K562 (cell line): Measurements from ENCODE around the gene PSMB2. TPM values are rescaled to one million over a fixed set of nuclear protein-coding genes. Genes with fewer than 3 reads are reported as not detected.

Source experiments
- ATAC-seq: fragments of 200-7000 bp; cut with Tn5 transposase; 3 replicates; pipeline ENCODE4 v1.9.1; 2020; ENCODE audit warnings: moderate library complexity
- BruUV-seq: library from RNA; stranded (reverse); fragments of 400-500 nt; replicated peaks from 2 replicates; lab custom pipeline; 2021; lab: Mats Ljungman, UMichigan
- CTCF ChIA-PET: fragments of 300-600 bp; formaldehyde crosslinking; extraction: SDS; loops from one replicate; lab custom pipeline; 2021; ENCODE audit warnings: low intra/inter-chr PET ratio; lab: Yijun Ruan, JAX
- POLR2A ChIA-PET: fragments of 300-600, 350-650 bp; sonication (Branson Sonifier 250); formaldehyde crosslinking; extraction: SDS; loops from one replicate; lab custom pipeline; 2021; ENCODE audit warnings: antibody characterized with exemption, inconsistent platforms; lab: Yijun Ruan, JAX
- DNase-seq, 4 experiments: peaks; one replicate each; pipeline versions ENCODE4 v3.0.0 to v3.0.0-alpha.2; 2011 to 2018; ENCODE audit warnings: low spot score in 3 of 4, mixed read lengths in 3 of 4; ENCODE audit errors: extremely low read depth in 1 of 4
- FAIRE-seq: peaks from 2 replicates; lab custom pipeline; 2011; peaks lifted over from hg19 to GRCh38; lab: Jason Lieb, UNC
- H2AFZ ChIP-seq: 2 replicates; pipeline ENCODE4 v1.6.0; 2011; ENCODE audit warnings: low read depth, low read length, control low read depth, inconsistent platforms
- H3K27ac ChIP-seq: fragments of 200-600 bp; 3 replicates; pipeline ENCODE4 v1.8.0; 2011; ENCODE audit warnings: low read depth, mild to moderate bottlenecking, control low read depth, inconsistent platforms, low read length, moderate library complexity, mixed read lengths; ENCODE audit errors: extremely low read depth
- H3K27me3 ChIP-seq, 2 experiments: fragments of 300-600 bp in 1 of 2; 2 replicates in 1 of 2; 3 replicates in 1 of 2; pipeline versions ENCODE4 v1.6.0 to v1.8.0; 2011; ENCODE audit warnings: inconsistent platforms in 2 of 2, low read length in 2 of 2, mild to moderate bottlenecking in 1 of 2, mixed read lengths in 1 of 2, moderate library complexity in 1 of 2; ENCODE audit not compliant: control insufficient read depth in 2 of 2, insufficient read depth in 2 of 2
- H3K36me3 ChIP-seq: fragments of 300-600 bp; 3 replicates; pipeline ENCODE4 v1.8.0; 2011; ENCODE audit warnings: mild to moderate bottlenecking, low read length, inconsistent platforms; ENCODE audit not compliant: control insufficient read depth, insufficient read depth
- H3K4me1 ChIP-seq, 2 experiments: fragments of 200-600 bp in 1 of 2; replicated peaks in 1 of 2; 2 replicates in 1 of 2; 3 replicates in 1 of 2; pipeline versions ENCODE4 v1.5.1 to v1.8.0; 2011; ENCODE audit warnings: inconsistent platforms in 2 of 2, low read length in 2 of 2, mild to moderate bottlenecking in 1 of 2, mixed read lengths in 1 of 2, moderate library complexity in 1 of 2; ENCODE audit not compliant: control insufficient read depth in 2 of 2, insufficient read depth in 2 of 2
- H3K4me2 ChIP-seq: 2 replicates; pipeline ENCODE4 v1.6.1; 2011; ENCODE audit warnings: low read length, control low read depth, inconsistent platforms, mixed read lengths; ENCODE audit not compliant: insufficient read depth
- H3K4me3 ChIP-seq: fragments of 200-600 bp; sonication (generic), shearing (Covaris generic); 2 replicates; pipeline ENCODE4 v1.5.1; 2016; ENCODE audit warnings: control low read depth, inconsistent platforms
- H3K79me2 ChIP-seq: fragments of 200-600 bp; 3 replicates; pipeline ENCODE4 v1.8.0; 2011; ENCODE audit warnings: low read length, inconsistent platforms; ENCODE audit not compliant: control insufficient read depth, insufficient read depth
- H3K9ac ChIP-seq, 2 experiments: 2 replicates each; pipeline versions ENCODE4 v1.6.0 to v1.6.1; 2011; ENCODE audit warnings: low read depth in 2 of 2, low read length in 2 of 2, control low read depth in 1 of 2, inconsistent platforms in 1 of 2, mild to moderate bottlenecking in 1 of 2, mixed read lengths in 1 of 2; ENCODE audit not compliant: insufficient read depth in 1 of 2
- H3K9me1 ChIP-seq: one replicate; pipeline ENCODE4 v1.6.0; 2011; ENCODE audit warnings: inconsistent platforms, mild to moderate bottlenecking, low read length, moderate library complexity; ENCODE audit not compliant: control insufficient read depth, insufficient read depth
- H3K9me3 ChIP-seq: replicated peaks from 2 replicates; pipeline ENCODE4 v1.5.1; 2011; ENCODE audit warnings: low read depth, low read length, inconsistent platforms; ENCODE audit not compliant: control insufficient read depth, insufficient read depth
- H4K20me1 ChIP-seq: replicated peaks from 2 replicates; pipeline ENCODE4 v1.6.1; 2011; ENCODE audit warnings: low read length, inconsistent platforms, mixed read lengths; ENCODE audit not compliant: control insufficient read depth, insufficient read depth
- CXXC5 ChIP-seq: fragments of 250-450 bp; sonication (Bioruptor Pico); IDR thresholded peaks from 2 replicates; pipeline ENCODE4 v1.8.0; 2022; ENCODE audit warnings: inconsistent platforms, mild to moderate bottlenecking, moderate library complexity
- E2F3 ChIP-seq: fragments of 250-450 bp; sonication (Bioruptor Pico); IDR thresholded peaks from 2 replicates; pipeline ENCODE4 v1.4.0; 2020; ENCODE audit warnings: mild to moderate bottlenecking
- FOXP1 ChIP-seq: sonication (generic); formaldehyde crosslinking; IDR thresholded peaks from 2 replicates; pipeline ENCODE4 v1.8.0; 2022; ENCODE audit warnings: mild to moderate bottlenecking, missing genetic modification reagents
- HCFC1 ChIP-seq: IDR thresholded peaks from 2 replicates; pipeline ENCODE4 v1.6.1; 2012; ENCODE audit warnings: low read depth, low read length, improper control_type of control experiment
- HDGF ChIP-seq: fragments of 450-650 bp; IDR thresholded peaks from 2 replicates; pipeline ENCODE4 v1.6.1; 2016
- HLTF ChIP-seq: fragments of 450-650 bp; IDR thresholded peaks from 2 replicates; pipeline ENCODE4 v1.6.1; 2016
- KLF13 ChIP-seq: fragments of 450-650 bp; IDR thresholded peaks from 2 replicates; pipeline ENCODE4 v1.6.1; 2016; ENCODE audit warnings: missing genetic modification characterization, low read depth, mild to moderate bottlenecking, missing compliant biosample characterization, moderate library complexity, borderline replicate concordance
- LARP7 ChIP-seq: fragments of 450-650 bp; IDR thresholded peaks from 2 replicates; pipeline ENCODE4 v1.6.1; 2016
- MTA1 ChIP-seq: fragments of 450-650 bp; IDR thresholded peaks from 2 replicates; pipeline ENCODE4 v1.6.1; 2017; ENCODE audit warnings: borderline replicate concordance
- PCBP2 ChIP-seq: fragments of 200-400 bp; formaldehyde crosslinking; IDR thresholded peaks from 2 replicates; pipeline ENCODE4 v1.6.1; 2018; ENCODE audit warnings: low read length, low read depth, mild to moderate bottlenecking, moderate library complexity; ENCODE audit not compliant: poor library complexity, severe bottlenecking
- POLR2AphosphoS2 ChIP-seq: IDR thresholded peaks from 2 replicates; pipeline ENCODE4 v1.6.1; 2012; ENCODE audit warnings: low read length, improper control_type of control experiment
- POLR2B ChIP-seq: fragments of 450-650 bp; IDR thresholded peaks from 2 replicates; pipeline ENCODE4 v1.6.1; 2018; ENCODE audit warnings: low read depth; ENCODE audit not compliant: partially characterized antibody
- RBM25 ChIP-seq: fragments of 200-400 bp; formaldehyde crosslinking; IDR thresholded peaks from 2 replicates; pipeline ENCODE4 v1.6.1; 2018; ENCODE audit warnings: low read length, low read depth, moderate library complexity; ENCODE audit not compliant: severe bottlenecking
- SAFB2 ChIP-seq: fragments of 200-400 bp; formaldehyde crosslinking; IDR thresholded peaks from 2 replicates; pipeline ENCODE4 v1.6.1; 2018; ENCODE audit warnings: borderline replicate concordance, low read length, low read depth, moderate library complexity; ENCODE audit not compliant: severe bottlenecking
- SIN3B ChIP-seq: fragments of 450-650 bp; IDR thresholded peaks from 2 replicates; pipeline ENCODE4 v1.6.1; 2017; ENCODE audit warnings: low read depth, mild to moderate bottlenecking, moderate library complexity
- STAG1 ChIP-seq: sonication (generic); formaldehyde crosslinking; IDR thresholded peaks from 2 replicates; pipeline ENCODE4 v1.5.0; 2020; ENCODE audit warnings: missing genetic modification reagents, borderline replicate concordance
- TCFL5 ChIP-seq: fragments of 250-450 bp; sonication (Bioruptor Pico); conservative IDR thresholded peaks from 2 replicates; pipeline ENCODE4 v1.6.1; 2021; ENCODE audit warnings: mild to moderate bottlenecking, moderate library complexity, matching md5 sums
- TSHZ1 ChIP-seq: fragments of 250-450 bp; sonication (Bioruptor Pico); IDR thresholded peaks from 2 replicates; pipeline ENCODE4 v1.4.0; 2020; ENCODE audit warnings: mild to moderate bottlenecking, moderate library complexity
- ZNF57 ChIP-seq: fragments of 450-650 bp; formaldehyde crosslinking; IDR thresholded peaks from 2 replicates; pipeline ENCODE4 v1.4.0; 2020; ENCODE audit warnings: mild to moderate bottlenecking, moderate library complexity
- WGBS: fragments of 100-300 bp; shearing (Covaris generic); methylation state at CpG from one replicate; pipeline ENCODE4 v1.1.6; 2016; ENCODE audit warnings: low coverage, mixed read lengths; ENCODE audit not compliant: insufficient coverage; ENCODE audit errors: missing lambda C conversion rate; 5-methylcytosine and 5-hydroxymethylcytosine counted together
- in situ Hi-C: fragments of 300-500 bp; cut with MboI; formaldehyde crosslinking; loops from 4 replicates; pipeline ENCODE4 v1.15.0; 2018; ENCODE audit warnings: inconsistent platforms, mixed read lengths
- intact Hi-C: fragments of 100-400 bp; cut with micrococcal nuclease; formaldehyde crosslinking; loops from 2 replicates; pipeline ENCODE4 v1.14.2; 2022
- polyA plus RNA-seq, 8 experiments: library from polyadenylated mRNA; depleted of rRNA in 4 of 8; stranded (reverse) in 5 of 8; unstranded in 3 of 8; fragments of >200 nt; fragmentation: Nextera tagmentation in 2 of 8; fragmentation: Illumina TruSeq in 1 of 8; extraction: Ambion mirVana in 2 of 8; extraction: Trizol in 1 of 8; gene quantifications; 2 replicates each; pipeline versions ENCODE4 v1.2.1 to v1.2.3, GENCODE V29; 2011 to 2014; ENCODE audit warnings: inconsistent platforms in 1 of 8, missing spikeins in 1 of 8
- total RNA-seq, 7 experiments: library from RNA; depleted of rRNA in 6 of 7; stranded (reverse); fragments of >200 nt in 6 of 7; fragmentation: Illumina TruSeq in 2 of 7; extraction: Trizol in 2 of 7; gene quantifications; 2 replicates each; pipeline versions ENCODE4 v1.2.1 to v1.2.3, GENCODE V29; 2011 to 2021; ENCODE audit warnings: low replicate concordance in 1 of 7
- TF ChIP-seq, protein P1 (sequence below), 2 experiments: fragments of 450-650 bp; IDR thresholded peaks; 2 replicates each; pipeline ENCODE4 v1.6.1; 2016

PSMB2 gene
- total and polyA plus RNA-seq, 9 of the 15 experiments (the other 6 are each of a cell fraction or from before 2014, with no cell fraction given): 71.7 to 543 (median 165) TPM

GRCh38 chr1:35642471-35642955 lies 1.2 kb upstream of the PSMB2 start:
- WGBS: 2% methylated on average over 14 of the region's 14 CpGs
- H3K27me3 ChIP-seq: 0 out of 5 replicates have a peak, but pooled peaks cover 4 to 6% of the 10 kb centered on the region in 2 experiments
- H3K4me3 ChIP-seq: peak overlapping the region; percentile 72
- in situ Hi-C loops (no loop called here), intact Hi-C loops (loop anchor here (5.0 kb wide), 1 partner anchor 75 kb away; the partner anchor contains the start of gene C1orf216)
- peak; percentile 33 to 75 (median 38) for DNase-seq
- H3K9me1 ChIP-seq: no peaks in the 10 kb centered on the region
- ATAC-seq: peak; percentile 25
- no peaks in the 10 kb centered on the region for H3K9me3 ChIP-seq
- H4K20me1 ChIP-seq: no peaks in the 10 kb centered on the region
- H3K27ac ChIP-seq: peak overlapping the region; percentile 94
- peaks cover 0 to 7% of the 10 kb centered on the region in 2 experiments; a peak in 1 of 5 replicates for H3K4me1 ChIP-seq
- no TSS peak for BruUV-seq
- no peak for FAIRE-seq
- H3K4me2 ChIP-seq: peak overlapping the region; percentile 95
- CTCF ChIA-PET: interaction anchor here (0.7 kb wide), 1 partner anchor 66 kb away, joined by 3 read pairs; no protein-coding TSS in a partner anchor
- POLR2A ChIA-PET: interaction anchor here (0.6 kb wide), 1 partner anchor 75 kb away, joined by 3 read pairs; no protein-coding TSS in a partner anchor
- H3K9ac ChIP-seq: peak overlapping the region; percentile 72 to 92; a peak in 3 of 4 replicates
- H3K79me2 ChIP-seq: peaks cover 41% of the 10 kb centered on the region
- H2AFZ ChIP-seq: peak overlapping the region; percentile 98
- peaks cover 7% of the 10 kb centered on the region; the same call in 2 of the 3 replicates for H3K36me3 ChIP-seq
- TF ChIP-seq POLR2AphosphoS2: no peak
- no peak for TF ChIP-seq HCFC1
- peak; percentile 47; the same call in 1 of the 2 replicates for TF ChIP-seq LARP7
- no peak for TF ChIP-seq RBM25
- TF ChIP-seq KLF13 (tag): no peak
- TF ChIP-seq, protein P1, sequence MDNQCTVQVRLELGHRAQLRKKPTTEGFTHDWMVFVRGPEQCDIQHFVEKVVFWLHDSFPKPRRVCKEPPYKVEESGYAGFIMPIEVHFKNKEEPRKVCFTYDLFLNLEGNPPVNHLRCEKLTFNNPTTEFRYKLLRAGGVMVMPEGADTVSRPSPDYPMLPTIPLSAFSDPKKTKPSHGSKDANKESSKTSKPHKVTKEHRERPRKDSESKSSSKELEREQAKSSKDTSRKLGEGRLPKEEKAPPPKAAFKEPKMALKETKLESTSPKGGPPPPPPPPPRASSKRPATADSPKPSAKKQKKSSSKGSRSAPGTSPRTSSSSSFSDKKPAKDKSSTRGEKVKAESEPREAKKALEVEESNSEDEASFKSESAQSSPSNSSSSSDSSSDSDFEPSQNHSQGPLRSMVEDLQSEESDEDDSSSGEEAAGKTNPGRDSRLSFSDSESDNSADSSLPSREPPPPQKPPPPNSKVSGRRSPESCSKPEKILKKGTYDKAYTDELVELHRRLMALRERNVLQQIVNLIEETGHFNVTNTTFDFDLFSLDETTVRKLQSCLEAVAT (IDR thresholded peaks at IDR 0.05): 0 out of 4 replicates have a peak, but pooled peaks have one; percentile 11 to 34
- TF ChIP-seq POLR2B: no peak
- TF ChIP-seq CXXC5 (CRISPR knock-in tag): peak; percentile 42
- no peak for TF ChIP-seq STAG1 (CRISPR knock-in tag)
- TF ChIP-seq TCFL5 (CRISPR knock-in tag): no peak
- TF ChIP-seq HLTF: 0 out of 2 replicates have a peak, but pooled peaks have one; percentile 47
- TF ChIP-seq HDGF: no peak
- no peak for TF ChIP-seq SAFB2
- no peak for TF ChIP-seq FOXP1 (CRISPR knock-in tag)
- TF ChIP-seq E2F3 (CRISPR knock-in tag): no peak
- no peak for TF ChIP-seq ZNF57 (CRISPR knock-in tag)
- no peak for TF ChIP-seq SIN3B
- peak; percentile 12; the same call in 1 of the 2 replicates for TF ChIP-seq MTA1
- TF ChIP-seq PCBP2: no peak
- TF ChIP-seq TSHZ1 (CRISPR knock-in tag): no peak
